Measurements from ENCODE around the gene MADCAM1.
"Not testable (repeated sequence)": the region's sequence is repeated elsewhere in the genome, so short reads cannot be mapped to it uniquely, and the experiment has no call there.

Gene MADCAM1

GRCh38 chr19:467554-467953, 28.7 kb upstream of the MADCAM1 start:
- DNase-seq: no peak

- no peak for DNase-seq
These were observed 27.6 kb upstream of the MADCAM1 start for GRCh38 chr19:468587-469256.

- no peak for DNase-seq
These were observed 26.5 kb upstream of the MADCAM1 start for GRCh38 chr19:469833-470232.

DNA sequence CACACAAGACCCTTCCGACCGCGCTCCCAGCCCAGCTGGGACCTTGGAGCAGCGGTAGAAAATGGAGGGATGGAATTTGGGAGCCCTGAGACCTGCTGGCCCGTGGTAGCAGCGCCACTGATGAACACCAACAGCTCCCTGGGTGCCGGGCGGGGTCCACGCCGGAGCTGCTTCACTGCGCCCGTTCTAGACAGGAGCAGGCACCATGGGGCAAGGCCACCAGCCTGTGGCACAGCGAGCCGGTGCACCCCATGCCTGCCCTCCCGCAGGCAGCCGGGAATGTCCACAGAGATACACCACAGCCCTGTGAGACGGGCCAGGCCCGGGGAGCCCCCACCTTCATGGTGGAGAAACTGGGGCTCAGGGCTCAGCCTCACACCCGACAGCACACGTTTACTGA, 25.6 kb upstream of the MADCAM1 start:
- DNase-seq: no peak

DNA sequence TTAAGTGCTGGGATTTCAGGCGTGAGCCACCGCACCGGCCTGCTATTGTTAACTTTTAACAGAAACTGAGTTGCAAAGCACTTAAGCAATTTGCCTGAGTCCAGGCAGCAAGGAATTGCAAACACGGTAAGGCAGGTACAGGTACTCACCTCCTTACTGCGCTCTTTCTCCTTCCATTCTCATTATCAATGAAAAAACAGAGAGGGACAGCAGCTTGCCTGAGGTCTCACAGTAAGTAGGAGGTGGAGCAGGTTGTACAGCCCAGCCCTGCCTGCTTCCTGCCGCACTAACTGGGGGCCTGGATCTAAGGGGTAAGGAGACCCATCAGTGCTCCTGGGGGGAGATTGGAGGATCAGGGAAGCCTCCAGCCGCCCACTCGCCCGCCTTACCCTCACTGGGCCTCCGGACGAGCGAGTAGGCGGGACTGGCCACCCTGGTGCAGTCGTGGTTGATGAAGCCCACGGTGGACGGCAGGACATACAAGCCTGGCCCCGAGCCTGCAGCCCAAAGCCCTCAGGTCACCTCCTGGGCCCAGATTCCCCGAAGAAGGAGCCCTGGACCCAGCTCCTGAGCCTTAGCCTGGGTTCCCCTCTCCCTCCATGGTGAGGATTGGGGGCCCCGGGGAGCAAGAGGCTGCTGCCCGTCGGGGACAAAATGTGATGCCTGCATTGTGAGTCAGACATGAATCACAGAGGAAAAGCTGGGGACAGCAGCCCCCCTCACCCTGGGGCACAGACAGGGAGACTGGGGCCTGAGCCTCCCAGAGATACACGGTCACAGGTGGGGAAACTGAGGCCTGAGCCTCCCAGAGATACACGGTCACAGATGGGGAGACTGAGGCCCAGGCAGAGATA, 24.1 kb upstream of the MADCAM1 start:
- no peak for DNase-seq

DNA sequence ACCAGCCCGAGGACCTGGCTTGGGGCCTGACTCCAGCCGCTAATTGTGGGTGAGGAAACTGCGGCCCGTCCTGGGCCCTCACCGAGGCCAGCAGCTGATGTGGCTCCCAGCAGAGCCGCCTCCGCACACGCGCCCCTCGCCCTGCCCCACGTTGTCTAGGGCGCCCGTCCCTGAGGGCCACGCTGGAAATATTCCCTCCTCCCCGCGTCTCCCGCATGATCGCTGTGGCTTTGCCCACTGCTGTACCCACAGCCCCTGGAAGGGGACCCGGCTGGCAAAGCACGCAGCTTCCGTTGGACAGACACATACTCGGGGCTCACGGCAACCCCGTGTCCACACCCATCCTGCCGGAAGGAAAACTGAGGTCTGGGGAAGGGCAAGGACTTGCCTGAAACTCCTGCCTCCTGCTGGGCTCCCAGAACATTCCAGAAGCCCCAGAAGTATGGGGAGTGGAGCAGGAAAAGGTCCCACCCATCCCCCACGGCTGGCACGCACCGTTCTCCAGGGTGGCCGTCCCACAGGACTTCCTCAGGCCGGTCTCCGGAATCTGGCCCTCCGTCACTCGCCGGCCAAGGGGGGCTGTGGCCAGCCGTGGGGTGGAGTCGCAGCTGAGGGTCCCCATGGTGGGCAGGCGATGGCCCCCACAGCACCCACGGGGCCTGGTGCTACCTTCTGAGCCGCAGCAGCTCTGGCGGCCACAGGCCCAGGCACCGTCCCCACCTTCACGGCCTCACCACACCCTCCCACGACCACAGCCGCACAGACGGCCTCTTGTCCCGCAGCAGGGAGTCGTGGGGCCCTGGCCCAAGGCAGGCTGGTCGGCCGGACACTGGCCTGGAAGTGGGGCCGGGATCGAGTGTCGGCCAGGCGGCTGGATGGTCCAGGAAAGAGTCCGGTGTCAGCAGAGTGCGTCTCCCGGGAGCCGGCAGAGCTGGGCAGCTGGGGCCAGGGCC, 21.9 kb upstream of the MADCAM1 start:
- DNase-seq: no peak

DNA sequence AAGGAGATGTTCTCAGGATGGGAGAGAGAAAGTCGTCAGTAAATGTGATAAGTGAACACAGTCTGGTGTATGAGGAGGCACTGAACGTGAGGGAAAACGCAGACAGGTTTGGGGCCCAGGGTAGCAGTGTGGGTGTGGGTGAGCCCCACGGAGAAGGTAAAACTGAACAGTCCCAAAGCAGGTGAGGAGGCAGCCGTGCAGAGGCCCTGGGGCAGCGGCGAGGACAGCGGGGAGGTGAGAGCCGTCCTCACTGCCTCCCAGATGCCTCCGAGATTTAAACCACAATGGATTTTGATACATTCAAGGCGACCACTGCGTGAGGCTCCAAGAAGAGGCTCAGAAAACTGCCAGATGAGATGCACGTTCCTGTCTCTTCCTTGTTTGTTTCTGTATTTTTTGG, 20.9 kb upstream of the MADCAM1 start:
- no peak for DNase-seq

GRCh38 chr19:478236-478903, 17.9 kb upstream of the MADCAM1 start:
- no peak for DNase-seq

- DNase-seq: no peak
These were observed 17.3 kb upstream of the MADCAM1 start for GRCh38 chr19:478976-479375.

DNA sequence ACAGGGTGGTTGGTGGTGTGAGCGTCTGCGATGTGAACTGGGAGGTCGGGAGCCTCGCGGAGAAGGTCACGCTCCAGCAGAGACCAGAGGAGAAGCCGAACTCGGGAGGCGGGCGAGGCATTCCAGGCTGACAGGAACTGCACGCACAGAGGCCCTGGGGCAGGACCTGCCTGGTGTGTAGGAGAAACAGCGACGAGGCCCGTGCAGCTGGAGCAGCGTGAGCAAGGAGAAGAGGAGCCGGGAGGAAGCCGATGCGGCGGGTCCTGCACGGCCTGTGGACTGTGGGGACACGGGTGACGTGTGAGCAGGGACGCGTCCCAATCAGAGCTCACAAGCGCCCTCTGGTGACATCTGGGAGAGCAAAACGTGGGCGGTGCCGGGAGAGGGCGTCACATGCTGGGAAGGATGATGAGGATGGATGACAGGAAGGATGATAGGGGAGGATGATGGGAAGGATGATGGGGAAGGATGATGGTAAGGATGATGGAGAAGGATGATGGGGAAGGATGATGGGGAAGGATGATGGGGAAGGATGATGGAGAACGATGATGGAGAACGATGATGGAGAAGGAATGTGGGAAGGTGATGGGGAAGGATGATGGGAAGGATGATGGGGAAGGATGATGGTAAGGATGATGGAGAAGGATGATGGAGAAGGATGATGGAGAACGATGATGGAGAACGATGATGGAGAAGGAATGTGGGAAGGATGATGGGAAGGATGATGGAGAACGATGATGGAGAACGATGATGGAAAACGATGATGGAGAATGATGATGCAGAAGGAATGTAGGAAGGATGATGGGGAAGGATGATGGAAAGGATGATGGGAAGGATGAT, 16.1 kb upstream of the MADCAM1 start:
- no peak for DNase-seq

DNA sequence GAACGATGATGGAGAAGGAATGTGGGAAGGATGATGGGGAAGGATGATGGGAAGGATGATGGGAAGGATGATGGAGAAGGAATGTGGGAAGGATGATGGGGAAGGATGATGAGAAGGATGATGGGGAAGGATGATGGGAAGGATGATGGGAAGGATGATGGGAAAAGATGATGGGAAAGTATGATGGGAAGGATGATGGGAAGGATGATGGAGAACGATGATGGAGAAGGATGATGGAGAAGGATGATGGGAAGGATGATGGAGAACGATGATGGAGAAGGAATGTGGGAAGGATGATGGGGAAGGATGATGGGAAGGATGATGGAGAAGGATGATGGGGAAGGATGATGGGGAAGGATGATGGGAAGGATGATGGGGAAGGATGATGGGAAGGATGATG, 15.2 kb upstream of the MADCAM1 start:
- DNase-seq: not testable (repeated sequence)

DNA sequence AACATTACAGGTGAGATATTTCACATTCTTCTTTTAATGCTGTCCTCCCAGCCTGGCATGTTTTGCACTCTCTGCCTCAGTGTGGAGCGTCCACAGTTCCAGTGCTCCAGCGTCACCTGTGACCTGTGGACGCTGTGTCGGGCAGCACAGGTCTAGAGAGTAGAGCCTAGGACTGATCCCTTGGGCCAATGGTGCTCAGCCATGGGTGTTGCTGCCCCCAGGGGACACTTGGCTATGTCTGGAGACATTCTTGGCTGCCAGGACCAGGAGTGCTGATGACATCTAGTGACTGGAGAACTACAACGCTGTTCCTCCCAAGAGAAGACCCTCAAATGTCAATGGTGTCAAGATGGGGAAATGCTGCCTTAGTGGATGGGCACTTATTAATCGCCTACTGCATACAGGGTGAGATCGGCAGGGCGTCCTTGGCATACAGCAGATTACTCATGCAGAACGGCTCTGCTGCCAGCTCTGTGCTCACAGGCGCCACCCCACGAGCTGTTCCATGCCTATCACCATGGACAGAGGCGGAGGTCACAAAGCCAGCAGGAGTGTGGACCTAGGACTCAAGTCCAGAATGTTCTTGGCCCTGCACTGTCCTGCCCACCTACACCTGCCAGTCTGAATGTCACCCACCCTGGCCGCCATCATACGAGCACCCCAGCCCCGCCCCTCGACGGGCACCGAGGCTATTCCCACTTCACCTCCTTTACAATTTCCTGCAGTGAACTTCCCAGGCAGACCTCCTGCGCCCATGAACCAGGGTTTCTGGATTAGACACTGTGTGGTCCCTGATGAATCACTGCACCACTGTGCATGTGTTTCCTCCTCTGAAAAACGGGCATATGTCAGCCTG, 13.9 kb upstream of the MADCAM1 start:
- DNase-seq: peak; percentile 56

GRCh38 chr19:483332-484072, 12.8 kb upstream of the MADCAM1 start:
- no peak for DNase-seq

DNA sequence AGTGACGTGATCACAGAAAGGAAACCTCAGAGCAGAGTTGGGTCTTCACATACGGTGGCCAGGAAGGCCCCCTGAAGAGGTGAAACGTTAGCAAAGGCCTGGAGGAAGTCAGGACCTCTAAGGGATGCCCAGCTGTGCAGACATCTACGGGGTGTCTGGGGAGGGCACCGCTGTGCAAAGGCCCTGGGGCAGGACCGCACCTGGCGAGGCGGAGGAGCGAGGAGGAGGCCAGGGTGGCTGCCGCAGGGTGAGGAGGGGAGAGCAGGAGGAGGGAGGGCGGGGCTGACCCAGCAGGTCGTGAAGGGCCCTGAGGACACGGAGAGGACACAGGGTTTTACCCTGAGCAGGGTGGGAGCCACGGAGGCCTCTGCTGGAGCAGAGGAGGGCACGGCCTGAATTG, 11.8 kb upstream of the MADCAM1 start:
- DNase-seq: no peak

- no peak for DNase-seq
These were observed 11.2 kb upstream of the MADCAM1 start for GRCh38 chr19:485077-485476.

DNA sequence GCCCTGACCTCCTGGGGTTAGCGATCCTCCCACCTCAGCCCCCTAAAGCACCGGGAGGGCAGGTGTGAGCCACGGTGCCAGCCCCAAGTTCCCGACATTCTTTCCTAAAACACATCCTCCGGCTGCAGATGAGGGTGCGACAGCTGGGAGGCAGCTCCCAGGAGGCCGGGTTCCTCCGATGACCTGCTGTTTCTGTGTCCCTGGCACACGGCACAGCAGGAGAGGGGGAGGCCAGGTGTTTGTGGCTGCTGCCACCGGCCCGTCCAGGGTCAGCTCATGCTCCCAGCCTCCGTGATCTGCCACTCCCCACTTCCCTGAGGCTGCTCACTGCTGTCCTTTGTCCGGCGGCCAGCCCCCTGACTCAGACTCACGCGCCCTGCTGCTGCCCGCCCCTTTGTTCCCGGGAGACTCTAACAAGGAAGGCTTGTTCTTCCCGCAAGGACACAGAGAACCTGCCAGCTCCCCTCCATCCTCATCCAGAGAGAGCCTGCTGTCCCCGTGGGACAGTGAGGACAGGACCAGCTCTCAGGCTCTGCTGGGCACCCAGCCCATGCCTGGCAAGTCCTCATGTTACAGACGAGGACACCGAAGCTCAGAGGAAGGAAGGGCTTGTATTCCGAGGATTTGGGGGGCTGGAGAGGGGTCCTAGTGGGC, 10.6 kb upstream of the MADCAM1 start:
- no peak for DNase-seq

- peak; percentile 92 for DNase-seq
These were observed 7.5 kb upstream of the MADCAM1 start for GRCh38 chr19:488505-489417.

Data from MV-4-11 (cell line).